ENCODE results near the gene TH. TPM values are rescaled to one million over a fixed set of nuclear protein-coding genes. Genes with fewer than 3 reads are reported as not detected.

The TH gene
- total and polyA plus RNA-seq, 3 donors from 2014 or later: 1.1 to 2.0 (median 1.2) TPM

GRCh38 chr11:2143799-2144543, 27.6 kb downstream of the TH start:
- H3K4me3 ChIP-seq: peak overlapping the region; percentile 2 to 27
- no peak overlapping the region for H3K27ac ChIP-seq
- H3K27me3 ChIP-seq: no peaks in the 10 kb centered on the region
- no peaks in the 10 kb centered on the region for H3K36me3 ChIP-seq (ENCODE audit: low read depth, missing control alignments)
- intact Hi-C loops (cut with DNase I; ENCODE audit: low total_unique reads): no loop called here
- 2 to 6% methylated on average over 43 to 72 of the region's 72 CpGs for WGBS, 2 donors
- H3K4me1 ChIP-seq: peaks cover 6% of the 10 kb centered on the region
- no peaks in the 10 kb centered on the region for H3K9me3 ChIP-seq
- DNase-seq: no peak
- TF ChIP-seq CTCF (IDR thresholded peaks at IDR 0.05): no peak
- TF ChIP-seq POLR2A (IDR thresholded peaks at IDR 0.05): no peak

GRCh38 chr11:2143477-2143798, 28.2 kb downstream of the TH start:
- intact Hi-C loops (cut with DNase I; ENCODE audit: low total_unique reads): no loop called here
- WGBS, 2 donors: 16 to 20% methylated on average over 12 of the region's 12 CpGs
- no peak for DNase-seq
- H3K4me3 ChIP-seq: peak overlapping the region in 1 of 2 donors; percentile 27
- H3K27ac ChIP-seq: no peak overlapping the region
- H3K9me3 ChIP-seq: no peaks in the 10 kb centered on the region
- H3K36me3 ChIP-seq (ENCODE audit: low read depth, missing control alignments): no peaks in the 10 kb centered on the region
- no peaks in the 10 kb centered on the region for H3K27me3 ChIP-seq
- peaks cover 6% of the 10 kb centered on the region for H3K4me1 ChIP-seq
- no peak for TF ChIP-seq CTCF (IDR thresholded peaks at IDR 0.05)
- no peak for TF ChIP-seq POLR2A (IDR thresholded peaks at IDR 0.05)

- Histone ChIP-seq H3K4me3 (no peak overlapping the region), H3K36me3 (ENCODE audit: low read depth, missing control alignments) (no peaks in the 10 kb centered on the region), H3K27ac (no peak overlapping the region), H3K9me3 (no peaks in the 10 kb centered on the region), H3K27me3 (no peaks in the 10 kb centered on the region), H3K4me1 (peaks cover 6% of the 10 kb centered on the region)
- 25 to 34% methylated on average over 5 to 6 of the region's 6 CpGs for WGBS, 2 donors
- no peak for DNase-seq
- TF ChIP-seq POLR2A (IDR thresholded peaks at IDR 0.05) (no peak), CTCF (IDR thresholded peaks at IDR 0.05) (no peak)
- intact Hi-C loops (cut with DNase I; ENCODE audit: low total_unique reads): no loop called here
Measured at GRCh38 chr11:2142762-2143202, 28.8 kb downstream of the TH start.

GRCh38 chr11:2142300-2142759, 29.3 kb downstream of the TH start:
- WGBS, 2 donors: 41 to 49% methylated on average over 5 of the region's 5 CpGs
- DNase-seq: no peak

More at GRCh38 chr11:2142300-2142759, 29.3 kb downstream of the TH start:
- H3K9me3 ChIP-seq: no peaks in the 10 kb centered on the region
- H3K4me3 ChIP-seq: no peak overlapping the region
- H3K27me3 ChIP-seq: no peaks in the 10 kb centered on the region
- intact Hi-C loops (cut with DNase I; ENCODE audit: low total_unique reads): no loop called here
- TF ChIP-seq POLR2A (IDR thresholded peaks at IDR 0.05): no peak
- no peak for TF ChIP-seq CTCF (IDR thresholded peaks at IDR 0.05)
- H3K36me3 ChIP-seq (ENCODE audit: low read depth, missing control alignments): no peaks in the 10 kb centered on the region
- no peak overlapping the region for H3K27ac ChIP-seq
- H3K4me1 ChIP-seq: peaks cover 10% of the 10 kb centered on the region
